Stomach (tissue), 4 donors: ENCODE data around the gene ACP4.

Source experiments
- POLR2A ChIP-seq, 4 donors: fragments of 450-650 bp; IDR thresholded peaks; one replicate each; pipeline ENCODE4 v1.6.1; 2016; ENCODE audit warnings: antibody characterized with exemption in 4 of 4, control low read depth in 2 of 4, mild to moderate bottlenecking in 1 of 4, moderate library complexity in 1 of 4
- TF ChIP-seq, protein P1 (sequence below), 7 experiments: fragments of 450-650 bp in 4 of 7; fragments of 200-600 bp in 3 of 7; sonication (generic) in 3 of 7; IDR thresholded peaks; one replicate each; pipeline ENCODE4 v1.5.1; 2016 to 2019; ENCODE audit warnings: antibody characterized with exemption in 7 of 7, control low read depth in 2 of 7, mild to moderate bottlenecking in 1 of 7

DNA sequence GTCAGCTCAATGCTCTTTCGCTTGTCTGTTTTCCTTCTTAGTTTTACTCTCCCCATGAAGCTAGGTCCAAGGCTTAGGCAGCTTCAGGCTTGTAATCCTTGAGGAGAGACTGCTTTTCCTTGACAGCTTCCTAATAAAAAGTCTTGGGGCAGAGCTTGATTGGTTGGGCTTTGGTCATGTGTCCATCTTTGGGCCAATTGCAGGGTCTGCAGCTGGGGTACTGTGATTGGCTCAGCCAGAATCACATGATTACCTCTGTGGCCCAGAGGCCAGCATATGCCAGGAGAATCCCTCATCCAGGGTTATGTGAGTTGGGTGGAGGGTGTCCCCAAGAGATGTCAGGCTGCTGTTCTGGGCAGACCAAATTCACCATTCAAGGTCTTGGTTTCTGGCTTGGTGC, 25.2 kb downstream of the ACP4 start:
- no peak for TF ChIP-seq POLR2A (IDR thresholded peaks at IDR 0.05)
- TF ChIP-seq, protein P1, sequence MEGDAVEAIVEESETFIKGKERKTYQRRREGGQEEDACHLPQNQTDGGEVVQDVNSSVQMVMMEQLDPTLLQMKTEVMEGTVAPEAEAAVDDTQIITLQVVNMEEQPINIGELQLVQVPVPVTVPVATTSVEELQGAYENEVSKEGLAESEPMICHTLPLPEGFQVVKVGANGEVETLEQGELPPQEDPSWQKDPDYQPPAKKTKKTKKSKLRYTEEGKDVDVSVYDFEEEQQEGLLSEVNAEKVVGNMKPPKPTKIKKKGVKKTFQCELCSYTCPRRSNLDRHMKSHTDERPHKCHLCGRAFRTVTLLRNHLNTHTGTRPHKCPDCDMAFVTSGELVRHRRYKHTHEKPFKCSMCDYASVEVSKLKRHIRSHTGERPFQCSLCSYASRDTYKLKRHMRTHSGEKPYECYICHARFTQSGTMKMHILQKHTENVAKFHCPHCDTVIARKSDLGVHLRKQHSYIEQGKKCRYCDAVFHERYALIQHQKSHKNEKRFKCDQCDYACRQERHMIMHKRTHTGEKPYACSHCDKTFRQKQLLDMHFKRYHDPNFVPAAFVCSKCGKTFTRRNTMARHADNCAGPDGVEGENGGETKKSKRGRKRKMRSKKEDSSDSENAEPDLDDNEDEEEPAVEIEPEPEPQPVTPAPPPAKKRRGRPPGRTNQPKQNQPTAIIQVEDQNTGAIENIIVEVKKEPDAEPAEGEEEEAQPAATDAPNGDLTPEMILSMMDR (IDR thresholded peaks at IDR 0.05), result no peak
